HL-60 (cell line): ENCODE data around the gene CPA2.

ENCODE experiments used
- GABPA ChIP-seq: IDR thresholded peaks from 2 replicates; pipeline ENCODE4 v1.6.1; 2012; ENCODE audit warnings: low read depth
- POLR2AphosphoS5 ChIP-seq: IDR thresholded peaks from 2 replicates; pipeline ENCODE4 v1.6.1; 2012; ENCODE audit warnings: low read depth
- TF ChIP-seq, protein P1 (sequence below): IDR thresholded peaks from one replicate; pipeline ENCODE4 v1.5.1; 2011; ENCODE audit warnings: low read length, control low read depth, inconsistent platforms; ENCODE audit not compliant: insufficient read depth

DNA sequence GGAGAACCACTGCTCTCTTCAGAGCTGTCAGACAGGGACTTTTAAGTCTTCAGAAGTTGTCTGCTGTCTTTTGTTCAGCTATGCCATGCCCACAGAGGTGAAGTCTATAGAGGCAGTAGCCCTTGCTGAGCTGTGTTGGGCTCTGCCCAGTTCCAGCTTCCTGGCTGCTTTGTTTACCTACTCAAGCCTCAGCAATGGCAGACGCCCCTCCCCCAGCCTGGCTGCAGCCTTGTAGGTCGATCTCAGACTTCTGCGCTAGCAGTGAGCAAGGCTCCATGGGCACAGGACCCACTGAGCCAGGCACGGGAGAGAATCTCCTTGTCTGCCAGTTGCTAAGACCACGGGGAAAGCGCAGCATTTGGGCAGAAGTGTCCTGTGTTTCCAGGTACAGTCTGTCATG is 12.1 kb upstream of the CPA2 start:
- TF ChIP-seq, protein P1, sequence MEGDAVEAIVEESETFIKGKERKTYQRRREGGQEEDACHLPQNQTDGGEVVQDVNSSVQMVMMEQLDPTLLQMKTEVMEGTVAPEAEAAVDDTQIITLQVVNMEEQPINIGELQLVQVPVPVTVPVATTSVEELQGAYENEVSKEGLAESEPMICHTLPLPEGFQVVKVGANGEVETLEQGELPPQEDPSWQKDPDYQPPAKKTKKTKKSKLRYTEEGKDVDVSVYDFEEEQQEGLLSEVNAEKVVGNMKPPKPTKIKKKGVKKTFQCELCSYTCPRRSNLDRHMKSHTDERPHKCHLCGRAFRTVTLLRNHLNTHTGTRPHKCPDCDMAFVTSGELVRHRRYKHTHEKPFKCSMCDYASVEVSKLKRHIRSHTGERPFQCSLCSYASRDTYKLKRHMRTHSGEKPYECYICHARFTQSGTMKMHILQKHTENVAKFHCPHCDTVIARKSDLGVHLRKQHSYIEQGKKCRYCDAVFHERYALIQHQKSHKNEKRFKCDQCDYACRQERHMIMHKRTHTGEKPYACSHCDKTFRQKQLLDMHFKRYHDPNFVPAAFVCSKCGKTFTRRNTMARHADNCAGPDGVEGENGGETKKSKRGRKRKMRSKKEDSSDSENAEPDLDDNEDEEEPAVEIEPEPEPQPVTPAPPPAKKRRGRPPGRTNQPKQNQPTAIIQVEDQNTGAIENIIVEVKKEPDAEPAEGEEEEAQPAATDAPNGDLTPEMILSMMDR: no peak
- TF ChIP-seq POLR2AphosphoS5 (no peak), GABPA (no peak)
